HFFc6 (cell line): ENCODE results near the gene CNBD2. TPM values are rescaled to one million over a fixed set of nuclear protein-coding genes. Genes with fewer than 3 reads are reported as not detected.
"Not testable (repeated sequence)": the region's sequence is repeated elsewhere in the genome, so short reads cannot be mapped to it uniquely, and the experiment has no call there.

ENCODE experiments used
- DNase-seq: peaks from one replicate; pipeline ENCODE4 v3.0.0-alpha.2; 2018
- H3K27ac Mint-ChIP-seq: 2 replicates; pipeline ENCODE4 v1.8.0; 2020; ENCODE audit warnings: mild to moderate bottlenecking, mixed read lengths
- H3K27me3 Mint-ChIP-seq: 2 replicates; pipeline ENCODE4 v1.8.0; 2021; ENCODE audit warnings: mild to moderate bottlenecking, moderate library complexity, mixed read lengths; ENCODE audit not compliant: insufficient read depth
- H3K36me3 Mint-ChIP-seq: 2 replicates; pipeline ENCODE4 v1.8.0; 2021; ENCODE audit warnings: low read depth, mixed read lengths
- H3K4me1 Mint-ChIP-seq: 2 replicates; pipeline ENCODE4 v1.8.0; 2020; ENCODE audit warnings: low read depth, mixed read lengths
- H3K4me3 Mint-ChIP-seq: 2 replicates; pipeline ENCODE4 v1.8.0; 2020; ENCODE audit warnings: mild to moderate bottlenecking, moderate library complexity, mixed read lengths
- H3K9me3 Mint-ChIP-seq: 2 replicates; pipeline ENCODE4 v1.8.0; 2020; ENCODE audit warnings: mild to moderate bottlenecking, mixed read lengths
- total RNA-seq, 6 experiments: library from RNA; stranded (reverse); fragmentation: NEBNext Ultra II Directional; extraction: Animal tissue kit (Norgen Biotek cat#: 25700); gene quantifications; 2 replicates in 1 of 6; 3 replicates in 5 of 6; pipeline ENCODE4 v1.2.3, GENCODE V29; 2021
- TF ChIP-seq, protein P1 (sequence below): fragments of 200-600 bp; sonication (generic); IDR thresholded peaks from 2 replicates; pipeline ENCODE4 v1.5.0; 2021; ENCODE audit warnings: antibody characterized with exemption, mild to moderate bottlenecking

CNBD2 gene
- total RNA-seq, 6 experiments from 2014 or later: 1.4 to 2.9 (median 2.3) TPM

DNA sequence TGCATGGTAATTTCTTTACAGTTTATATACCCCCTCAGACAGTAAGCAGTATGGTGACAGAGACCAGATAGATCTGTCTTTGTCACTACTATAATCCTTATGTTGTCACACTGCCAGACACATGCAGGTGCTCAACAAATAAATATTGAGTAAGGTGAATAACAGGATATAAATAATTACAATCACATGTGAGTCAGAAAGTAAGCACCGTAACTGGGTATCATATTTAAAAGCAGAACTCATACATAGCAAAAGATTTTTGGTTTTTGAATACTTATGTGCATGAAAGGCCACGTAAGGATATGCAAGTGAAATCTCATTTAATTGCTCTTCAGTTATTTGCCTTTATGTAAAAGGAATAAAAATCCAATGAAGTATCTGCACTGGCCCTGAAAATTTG is 17.4 kb downstream of the CNBD2 start:
- TF ChIP-seq, protein P1, sequence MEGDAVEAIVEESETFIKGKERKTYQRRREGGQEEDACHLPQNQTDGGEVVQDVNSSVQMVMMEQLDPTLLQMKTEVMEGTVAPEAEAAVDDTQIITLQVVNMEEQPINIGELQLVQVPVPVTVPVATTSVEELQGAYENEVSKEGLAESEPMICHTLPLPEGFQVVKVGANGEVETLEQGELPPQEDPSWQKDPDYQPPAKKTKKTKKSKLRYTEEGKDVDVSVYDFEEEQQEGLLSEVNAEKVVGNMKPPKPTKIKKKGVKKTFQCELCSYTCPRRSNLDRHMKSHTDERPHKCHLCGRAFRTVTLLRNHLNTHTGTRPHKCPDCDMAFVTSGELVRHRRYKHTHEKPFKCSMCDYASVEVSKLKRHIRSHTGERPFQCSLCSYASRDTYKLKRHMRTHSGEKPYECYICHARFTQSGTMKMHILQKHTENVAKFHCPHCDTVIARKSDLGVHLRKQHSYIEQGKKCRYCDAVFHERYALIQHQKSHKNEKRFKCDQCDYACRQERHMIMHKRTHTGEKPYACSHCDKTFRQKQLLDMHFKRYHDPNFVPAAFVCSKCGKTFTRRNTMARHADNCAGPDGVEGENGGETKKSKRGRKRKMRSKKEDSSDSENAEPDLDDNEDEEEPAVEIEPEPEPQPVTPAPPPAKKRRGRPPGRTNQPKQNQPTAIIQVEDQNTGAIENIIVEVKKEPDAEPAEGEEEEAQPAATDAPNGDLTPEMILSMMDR: no peak
- no peaks in the 10 kb centered on the region for H3K36me3 Mint-ChIP-seq
- H3K4me1 Mint-ChIP-seq: peaks cover 14% of the 10 kb centered on the region
- H3K27me3 Mint-ChIP-seq: peaks cover 23% of the 10 kb centered on the region
- H3K4me3 Mint-ChIP-seq: no peak overlapping the region
- H3K9me3 Mint-ChIP-seq: no peaks in the 10 kb centered on the region
- DNase-seq: no peak
- H3K27ac Mint-ChIP-seq: no peak overlapping the region

DNA sequence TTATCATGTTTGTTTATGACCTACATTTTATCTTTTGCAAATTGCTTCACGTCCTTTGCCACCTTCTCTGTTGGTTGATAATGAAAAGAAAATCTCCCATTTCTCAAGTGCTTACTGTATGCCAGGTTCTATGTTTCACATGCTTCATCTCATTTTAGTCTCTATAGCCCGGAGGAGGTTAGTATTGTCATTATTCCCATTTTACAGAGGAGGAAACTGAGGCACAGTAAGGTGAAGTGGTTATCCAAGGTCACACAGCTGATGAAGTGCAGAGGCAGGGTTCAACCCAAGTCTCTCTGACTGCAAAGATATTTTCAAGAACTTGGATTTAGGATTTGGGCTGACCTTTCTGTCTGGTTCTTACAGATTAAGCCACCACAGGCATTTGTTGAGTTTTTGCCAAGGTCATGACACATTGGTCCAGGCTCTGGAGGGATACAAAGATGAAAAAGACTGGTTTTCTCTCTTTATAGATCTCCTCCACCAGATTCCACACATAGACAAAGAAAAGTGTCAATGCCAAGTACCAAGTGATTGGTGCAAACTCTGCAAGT is 20.6 kb downstream of the CNBD2 start:
- DNase-seq: no peak
- H3K4me3 Mint-ChIP-seq: no peak overlapping the region
- H3K9me3 Mint-ChIP-seq: no peaks in the 10 kb centered on the region
- TF ChIP-seq, protein P1: no peak
- H3K27me3 Mint-ChIP-seq: peaks cover 14% of the 10 kb centered on the region
- H3K27ac Mint-ChIP-seq: no peak overlapping the region
- H3K36me3 Mint-ChIP-seq: no peaks in the 10 kb centered on the region
- H3K4me1 Mint-ChIP-seq: peaks cover 22% of the 10 kb centered on the region

DNA sequence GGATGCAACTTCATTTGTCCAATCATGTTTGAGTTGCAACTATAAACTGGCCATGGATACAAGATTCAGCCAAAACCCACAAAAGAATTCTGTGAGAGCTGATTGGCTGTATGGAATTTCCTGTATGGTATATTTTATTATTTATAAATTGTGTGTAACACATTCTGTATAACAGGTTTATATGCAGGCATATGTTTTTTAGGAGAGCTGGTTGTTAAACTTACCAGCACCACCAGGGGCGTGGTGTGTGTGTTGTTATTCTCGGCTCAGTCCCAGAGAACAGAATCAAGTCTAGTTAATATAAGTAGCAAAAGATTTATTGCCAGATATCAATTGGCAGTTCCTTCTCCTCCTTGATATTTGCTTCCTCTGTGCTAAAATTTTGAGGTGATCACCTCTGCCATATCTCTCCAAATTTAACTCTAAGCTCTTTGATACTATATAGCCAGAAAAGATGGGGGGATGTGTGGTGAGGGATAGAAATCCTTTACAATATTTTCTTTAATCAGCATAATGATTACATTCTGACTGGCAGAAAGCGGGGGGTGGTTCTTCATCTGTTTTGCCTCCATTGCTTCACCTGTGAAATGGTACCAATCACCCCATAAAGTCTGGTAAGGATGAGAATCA is 22.9 kb downstream of the CNBD2 start:
- Mint-ChIP-seq H3K36me3 (no peaks in the 10 kb centered on the region), H3K27me3 (peaks cover 11% of the 10 kb centered on the region)
- peak; percentile 35 for DNase-seq

DNA sequence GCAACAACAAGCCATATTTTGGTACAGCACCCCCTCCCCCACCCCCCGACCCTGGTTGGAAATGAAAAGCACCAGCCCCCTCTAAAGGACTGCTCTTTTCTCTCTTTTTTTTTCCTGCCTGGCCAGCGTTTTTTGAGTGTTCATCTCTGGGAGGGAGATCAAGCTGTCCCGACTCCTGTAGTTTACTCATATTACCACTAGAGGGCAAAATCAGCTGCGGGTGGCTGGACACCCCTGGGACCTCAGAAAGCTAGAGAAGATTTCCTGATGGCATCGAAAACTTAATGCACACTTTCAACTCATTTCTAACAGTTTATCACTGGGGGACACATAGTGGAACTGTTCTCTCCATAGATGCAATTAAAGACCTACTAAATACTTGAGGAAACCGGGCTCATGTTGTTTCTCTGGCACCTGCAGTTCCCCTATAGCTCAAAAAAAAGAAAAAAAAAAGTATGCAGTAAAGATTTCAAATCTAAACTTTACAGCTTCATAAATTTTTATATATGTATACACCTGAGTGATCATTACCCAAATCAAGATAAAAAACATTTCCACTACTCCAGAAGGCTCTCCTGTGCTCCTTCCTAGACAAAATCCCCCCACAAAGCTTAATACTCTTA is 24.4 kb downstream of the CNBD2 start:
- Mint-ChIP-seq H3K27ac (no peak overlapping the region), H3K36me3 (no peaks in the 10 kb centered on the region), H3K4me3 (no peak overlapping the region), H3K27me3 (no peaks in the 10 kb centered on the region), H3K9me3 (no peaks in the 10 kb centered on the region), H3K4me1 (peaks cover 17% of the 10 kb centered on the region)
- DNase-seq: peak; percentile 58
- TF ChIP-seq, protein P1: peak; percentile 91

More for the DNA sequence above, 22.9 kb downstream of the CNBD2 start:
- no peak overlapping the region for H3K27ac Mint-ChIP-seq
- peaks cover 17% of the 10 kb centered on the region for H3K4me1 Mint-ChIP-seq
- H3K4me3 Mint-ChIP-seq: no peak overlapping the region
- TF ChIP-seq, protein P1: peak; percentile 76
- no peaks in the 10 kb centered on the region for H3K9me3 Mint-ChIP-seq

DNA sequence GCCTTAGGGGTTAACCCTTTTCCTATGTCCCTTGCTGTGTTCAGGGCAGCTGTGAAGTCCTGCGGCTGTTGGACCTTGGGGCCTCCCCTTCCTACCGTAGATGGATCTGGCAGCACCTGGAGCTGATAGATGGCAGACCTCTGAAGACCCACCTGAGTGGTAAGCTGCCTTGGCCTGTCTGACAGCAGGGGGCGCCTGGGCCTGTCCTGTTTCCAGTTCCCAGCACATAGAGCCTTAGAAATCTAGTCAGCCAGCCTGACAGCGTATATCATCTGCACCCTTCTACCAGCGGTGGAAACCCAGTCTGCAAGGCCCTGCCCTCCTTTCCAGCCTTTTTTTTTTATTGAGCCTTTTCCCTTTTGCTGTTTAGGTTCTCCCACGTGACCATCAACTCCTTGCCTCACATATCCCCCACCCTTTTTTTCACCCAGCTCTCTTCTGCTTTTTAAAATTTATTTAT is 26.6 kb downstream of the CNBD2 start:
- peak; percentile 55 for DNase-seq
- no peak overlapping the region for H3K27ac Mint-ChIP-seq
- TF ChIP-seq, protein P1: peak; percentile 94
- no peak overlapping the region for H3K4me3 Mint-ChIP-seq
- peaks cover 8% of the 10 kb centered on the region for H3K4me1 Mint-ChIP-seq
- H3K36me3 Mint-ChIP-seq: no peaks in the 10 kb centered on the region
- H3K27me3 Mint-ChIP-seq: no peaks in the 10 kb centered on the region
- no peaks in the 10 kb centered on the region for H3K9me3 Mint-ChIP-seq

DNA sequence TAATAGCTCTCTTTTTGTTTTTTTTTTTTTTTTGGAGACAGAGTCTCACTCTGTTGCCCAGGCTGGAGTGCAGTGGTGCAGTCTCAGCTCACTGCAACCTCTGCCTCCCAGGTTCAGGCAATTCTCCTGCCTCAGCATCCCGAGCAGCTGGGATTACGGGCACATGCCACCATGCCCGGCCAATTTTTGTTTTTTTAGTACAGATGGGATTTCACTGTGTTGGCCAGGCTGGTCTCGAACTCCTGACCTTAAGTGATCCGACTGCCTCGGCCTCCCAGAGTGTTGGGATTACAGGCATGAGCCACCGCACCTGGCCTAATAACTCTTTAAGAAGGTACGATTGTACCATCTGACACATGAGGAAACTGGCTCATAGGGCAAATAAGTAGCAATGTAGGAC is 28.1 kb downstream of the CNBD2 start:
- not testable (repeated sequence) for H3K4me3 Mint-ChIP-seq, H3K36me3 Mint-ChIP-seq, H3K9me3 Mint-ChIP-seq, H3K4me1 Mint-ChIP-seq, H3K27ac Mint-ChIP-seq, H3K27me3 Mint-ChIP-seq, DNase-seq

DNA sequence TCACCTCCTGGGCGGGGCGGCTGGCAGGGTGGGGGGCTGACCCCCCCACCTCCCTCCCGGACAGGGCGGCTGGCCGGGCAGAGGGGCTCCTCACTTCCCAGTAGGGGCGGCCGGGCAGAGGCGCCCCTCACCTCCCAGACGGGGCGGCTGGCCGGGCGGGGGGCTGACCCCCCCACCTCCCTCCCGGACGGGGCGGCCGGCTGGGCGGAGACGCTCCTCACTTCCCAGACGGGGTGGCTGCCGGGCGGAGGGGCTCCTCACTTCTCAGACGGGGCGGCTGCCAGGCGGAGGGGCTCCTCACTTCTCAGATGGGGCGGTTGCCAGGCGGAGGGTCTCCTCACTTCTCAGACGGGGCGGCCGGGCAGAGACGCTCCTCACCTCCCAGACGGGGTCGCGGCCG is 32.9 kb downstream of the CNBD2 start:
- not testable (repeated sequence) for H3K4me1 Mint-ChIP-seq

More for the DNA sequence above, 32.9 kb downstream of the CNBD2 start:
- peaks cover 22% of the 10 kb centered on the region for H3K9me3 Mint-ChIP-seq
- H3K27me3 Mint-ChIP-seq, H3K27ac Mint-ChIP-seq, H3K36me3 Mint-ChIP-seq, H3K4me3 Mint-ChIP-seq, DNase-seq: not testable (repeated sequence)
